ENCODE data around the gene NPC1L1.
A peak's percentile ranks its signal among the peaks of the same experiment; 100 is the strongest.

The NPC1L1 gene

DNA sequence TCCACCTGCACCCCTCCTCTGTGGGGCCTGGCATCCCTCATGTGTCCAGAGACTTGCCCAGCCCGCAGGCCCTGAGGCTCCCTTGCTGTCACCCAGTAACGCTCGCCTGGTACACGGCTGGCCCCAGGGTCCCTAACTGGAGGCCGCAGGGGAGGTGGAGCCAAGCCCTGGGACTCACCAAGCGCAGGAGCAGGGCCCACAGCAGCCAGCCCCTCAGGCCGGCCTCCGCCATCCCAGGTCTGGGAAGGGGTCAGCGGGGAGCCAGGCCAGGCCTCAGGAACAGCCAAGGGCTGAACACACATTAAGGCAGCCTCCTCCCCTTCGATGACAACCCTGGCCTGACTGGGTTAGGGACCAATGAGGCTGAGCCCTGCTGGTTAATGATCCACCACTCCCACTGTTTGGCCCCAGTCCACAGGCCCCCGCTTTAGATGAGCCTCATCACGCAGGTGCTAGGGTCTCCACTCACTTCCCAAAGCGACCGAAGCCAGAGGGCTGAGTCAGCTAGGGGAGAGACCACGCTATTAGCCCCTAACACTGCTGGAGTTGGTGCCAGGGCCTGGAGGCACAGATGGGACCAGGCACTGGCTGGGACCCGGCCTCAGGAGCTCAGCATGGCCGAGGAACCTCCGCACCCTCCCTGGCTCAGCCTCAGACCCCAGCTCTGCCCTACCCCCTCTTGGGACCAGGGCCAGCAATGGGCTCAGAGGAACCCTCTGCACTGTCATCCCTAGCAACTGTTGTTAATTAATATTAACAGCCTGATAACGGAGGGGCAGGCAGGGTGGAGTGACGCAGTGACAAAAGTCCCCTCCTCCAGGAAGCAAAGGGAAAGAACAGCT is at the start of gene NPC1L1:
Gene NPC1L1, minus strand, starts transcription at position 303 of the 842 bp plus-strand sequence. Its CDS starts 71 bp downstream, at position 232.
- no peak for DNase-seq

- no peak for DNase-seq
Observed at GRCh38 chr7:44590910-44591309, 49.8 kb upstream of the NPC1L1 start.

DNA sequence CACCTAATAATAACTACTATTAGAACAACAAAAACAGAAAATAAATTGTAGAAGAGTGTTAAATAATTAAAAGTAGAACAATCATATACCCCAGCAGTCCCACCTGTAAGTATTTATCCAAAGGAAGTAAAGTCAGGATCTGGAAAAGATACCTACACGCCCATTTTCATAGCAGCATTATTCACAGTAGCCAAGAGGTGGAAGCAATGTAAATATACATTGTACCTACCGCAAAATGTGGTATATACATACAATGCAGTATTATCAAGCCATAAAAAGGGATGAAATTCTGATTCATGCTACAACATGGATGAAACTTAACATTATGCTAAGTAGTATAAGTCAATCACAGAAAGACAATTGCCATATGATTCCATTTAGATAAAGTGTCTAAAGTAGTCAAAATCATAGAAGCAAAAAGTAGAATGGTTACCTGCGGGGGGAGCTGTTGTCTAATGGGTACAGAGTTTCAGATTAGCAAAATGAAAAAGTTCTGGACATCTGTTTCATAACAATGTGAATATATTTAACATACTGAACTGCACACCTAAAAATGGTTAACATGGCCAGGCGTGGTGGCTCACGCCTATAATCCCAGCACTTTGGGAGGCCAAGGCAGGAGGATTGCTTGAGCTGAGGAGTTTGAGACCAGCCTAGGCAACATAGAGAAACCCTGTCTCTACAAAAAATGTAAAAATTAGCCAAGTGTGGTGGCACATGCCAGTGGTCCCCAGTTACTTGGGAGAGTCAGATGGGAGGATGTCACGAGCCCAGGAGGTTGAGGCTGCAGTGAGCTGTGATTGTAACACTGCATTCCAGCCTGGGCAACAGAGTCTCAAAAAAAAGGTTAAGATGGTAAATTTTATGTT is 46.9 kb upstream of the NPC1L1 start:
- peak; percentile 42 for DNase-seq

GRCh38 chr7:44583146-44583865 is 42.2 kb upstream of the NPC1L1 start:
- DNase-seq, result no peak

- DNase-seq, result peak; percentile 100
Observed at GRCh38 chr7:44581879-44582603, 40.9 kb upstream of the NPC1L1 start, which contains the start of gene TMED4. Gene TMED4, minus strand, starts transcription at chr7:44582231. Its CDS starts 25 bp downstream, at chr7:44582206.

DNA sequence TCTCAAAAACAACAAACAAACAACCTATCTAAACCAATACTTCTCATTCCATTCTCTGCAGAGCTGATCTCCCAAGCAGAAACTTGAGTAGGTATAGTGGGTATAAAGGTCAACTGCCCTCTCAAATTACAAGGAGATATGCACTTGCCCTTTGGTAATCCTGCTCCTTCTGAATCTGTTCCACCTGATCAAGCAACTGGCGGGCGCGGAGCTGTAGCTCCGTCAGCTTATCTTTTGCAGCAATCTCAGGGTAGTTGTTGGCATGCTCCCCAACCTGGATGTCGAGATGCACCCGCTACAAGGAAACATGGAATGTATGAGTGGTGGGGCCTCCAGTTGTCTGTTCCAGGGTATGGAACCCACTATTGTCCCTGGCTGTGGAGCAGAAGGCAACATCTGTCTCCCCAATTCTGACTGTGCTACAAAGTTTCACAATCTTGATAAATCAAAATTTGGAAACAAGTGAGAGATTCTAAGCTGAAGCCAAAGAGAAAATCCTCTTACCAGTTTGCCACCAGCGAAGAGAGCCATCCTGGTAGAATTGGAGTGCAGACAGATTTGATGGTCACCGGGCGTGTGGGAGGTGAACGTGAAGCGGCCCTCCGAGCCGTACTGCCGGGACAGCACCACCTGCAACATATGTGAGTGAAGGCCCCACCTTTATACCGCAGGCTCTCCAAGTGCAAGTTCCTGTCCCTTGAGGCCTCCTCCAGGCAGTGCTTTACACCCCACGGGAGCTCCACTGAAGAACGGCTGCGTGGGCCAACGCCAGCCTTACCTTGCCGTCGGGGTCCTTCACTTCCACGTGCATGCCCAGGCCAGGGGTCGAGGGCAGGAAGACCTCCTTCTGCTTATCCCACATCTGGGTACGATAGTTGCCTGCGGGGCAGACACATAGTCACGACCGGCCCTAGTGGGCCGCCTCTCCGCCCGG is 40.1 kb upstream of the NPC1L1 start:
- no peak for DNase-seq

- DNase-seq, result no peak
Observed at GRCh38 chr7:44576228-44576627, 35.1 kb upstream of the NPC1L1 start.

DNA sequence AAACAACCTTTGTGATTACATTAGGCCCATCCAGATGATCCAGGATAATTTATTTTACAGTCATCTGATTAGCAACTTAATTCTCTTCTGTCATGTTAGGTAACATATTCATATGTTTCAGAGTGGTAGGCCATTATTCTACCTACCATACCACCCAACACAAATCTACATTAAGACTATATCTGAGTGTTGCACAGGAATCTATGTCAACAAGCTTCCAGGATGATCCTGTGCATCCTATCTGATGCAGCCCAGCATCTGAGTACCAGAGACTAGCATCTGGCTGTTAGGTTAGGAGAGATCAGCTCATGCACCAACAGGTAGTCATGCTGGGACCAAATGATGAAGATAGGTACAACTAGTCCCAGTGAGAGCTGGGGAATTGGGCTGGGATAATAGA is 33.9 kb upstream of the NPC1L1 start:
- no peak for DNase-seq

- DNase-seq, result no peak
Observed at GRCh38 chr7:44574287-44574872, 33.2 kb upstream of the NPC1L1 start.

GRCh38 chr7:44573464-44574286 is 32.5 kb upstream of the NPC1L1 start, which contains the start of gene DDX56:
Gene DDX56, minus strand, starts transcription at chr7:44573908. Its CDS starts 13 bp downstream, at chr7:44573895.
- DNase-seq, result peak; percentile 87

- no peak for DNase-seq
Observed at GRCh38 chr7:44572771-44573170, 31.6 kb upstream of the NPC1L1 start.

- DNase-seq, result no peak
Observed at GRCh38 chr7:44569959-44570358, 28.8 kb upstream of the NPC1L1 start.

DNA sequence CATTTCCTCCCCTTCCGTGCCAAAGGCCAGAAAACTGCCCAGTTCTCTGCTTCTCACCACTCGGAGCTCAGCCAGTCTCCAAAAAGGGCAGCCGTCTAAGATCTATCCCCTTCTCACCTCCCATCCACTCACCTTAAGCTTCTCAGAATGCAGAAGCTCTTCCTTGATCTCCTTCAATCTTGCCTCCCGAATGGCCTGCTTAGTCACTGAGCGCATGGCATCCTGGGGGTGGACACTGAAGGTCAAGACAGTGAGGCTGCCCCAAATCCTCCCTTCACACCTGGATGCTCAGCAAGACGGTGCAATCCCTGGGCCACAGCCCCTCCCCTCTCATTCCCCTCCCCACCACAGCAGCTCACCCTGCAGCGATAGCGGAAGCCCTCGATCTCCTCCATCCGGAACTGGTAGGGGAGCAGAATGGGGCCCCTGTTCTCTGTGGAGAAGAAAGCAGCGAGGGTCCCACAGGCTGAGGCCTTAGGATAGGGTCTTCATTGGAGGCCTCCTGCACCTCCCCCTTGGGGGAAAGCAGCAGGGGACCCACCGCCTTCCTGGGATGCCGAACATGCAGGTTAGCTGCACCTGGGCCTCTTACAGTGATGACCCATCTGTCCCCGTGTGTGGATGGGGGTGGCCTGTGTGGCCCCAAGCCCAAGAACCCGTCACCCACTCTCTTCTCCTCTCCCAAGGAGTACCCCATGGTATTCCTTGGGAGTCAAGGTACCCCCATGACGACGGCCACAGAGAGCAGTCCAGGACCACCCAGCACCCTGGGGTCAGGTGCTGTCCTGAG is 27.8 kb upstream of the NPC1L1 start:
- DNase-seq, result no peak

- DNase-seq, result no peak
Observed at GRCh38 chr7:44567884-44568283, 26.8 kb upstream of the NPC1L1 start.

GRCh38 chr7:44566680-44567079 is 25.6 kb upstream of the NPC1L1 start:
- no peak for DNase-seq

DNA sequence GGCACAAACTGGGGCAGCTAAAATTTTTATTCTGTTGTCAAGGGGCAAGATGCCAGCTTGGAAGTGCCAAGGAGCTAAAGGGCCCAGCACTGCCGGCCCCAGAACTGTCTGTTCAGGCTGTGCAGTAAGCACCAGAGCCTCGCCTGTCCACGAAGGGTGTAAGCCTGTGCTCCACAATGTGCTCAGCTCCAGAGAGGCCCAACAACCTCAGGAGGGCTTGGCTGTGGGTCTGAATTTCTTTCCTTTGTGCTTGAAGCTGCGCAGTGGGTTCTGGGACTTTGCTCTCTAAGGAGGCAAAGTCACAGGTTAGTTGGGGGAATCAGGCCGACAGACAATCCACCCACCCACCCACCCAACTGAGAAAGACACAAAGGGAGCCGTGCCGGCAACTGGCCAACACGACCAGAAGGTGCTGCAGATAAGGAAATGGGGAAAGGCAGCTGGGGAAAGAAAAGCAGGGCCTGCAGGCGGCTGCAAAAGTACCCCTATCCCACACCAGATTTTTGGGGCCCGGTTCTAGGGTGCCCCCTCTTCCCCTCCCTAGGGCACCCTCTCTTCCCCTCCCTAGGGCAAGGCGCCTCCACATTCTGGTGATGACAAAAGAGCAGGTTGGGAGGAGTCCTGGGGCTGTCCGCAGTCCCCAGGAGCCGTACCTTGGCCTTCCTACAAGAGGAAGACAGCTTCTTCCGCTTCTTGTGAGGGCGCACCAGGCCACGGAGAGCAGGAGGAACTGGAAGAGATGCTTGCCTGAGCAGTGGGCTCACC is 24.8 kb upstream of the NPC1L1 start:
- DNase-seq, result no peak

DNA sequence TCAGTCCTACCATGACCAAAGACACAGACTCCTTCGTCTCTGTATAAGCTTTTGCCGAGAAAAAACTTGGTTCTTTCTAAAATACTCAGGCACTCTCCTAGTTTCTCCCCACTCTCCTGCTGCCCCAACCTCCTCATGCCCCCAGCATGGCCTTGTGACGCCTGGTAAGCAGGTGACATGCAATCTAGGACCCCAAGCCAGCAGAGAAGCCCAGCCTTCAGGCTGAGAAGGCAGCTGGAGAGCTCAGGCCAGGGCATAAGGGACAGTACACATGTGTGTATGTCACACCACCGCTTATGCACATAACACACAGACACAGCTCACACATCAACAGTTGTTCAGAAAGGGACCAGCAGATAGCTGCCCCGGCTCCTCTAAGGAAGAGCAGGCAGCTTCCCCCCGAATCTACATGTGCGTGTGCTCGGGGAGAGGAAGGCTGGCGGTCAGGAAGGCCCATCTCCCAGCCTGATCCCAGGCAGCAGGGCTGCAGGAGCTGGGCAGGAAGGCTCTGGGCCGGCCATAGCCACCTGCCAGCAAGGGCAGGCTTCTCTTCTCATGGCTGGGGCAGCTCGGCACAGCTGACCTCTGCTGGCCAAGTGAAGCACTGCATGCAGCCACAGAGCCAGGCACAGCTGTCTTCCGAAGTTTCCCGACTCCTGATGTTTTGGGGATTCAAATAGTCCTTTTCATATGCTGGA is 24.1 kb upstream of the NPC1L1 start:
- peak; percentile 76 for DNase-seq
